ENCODE results near the gene RIPOR1. TPM values are rescaled to one million over a fixed set of nuclear protein-coding genes. Genes with fewer than 3 reads are reported as not detected.
A peak's percentile ranks its signal among the peaks of the same experiment; 100 is the strongest.

RIPOR1 gene
- total RNA-seq, 1 donor from 2014 or later = 76.1 TPM

DNA sequence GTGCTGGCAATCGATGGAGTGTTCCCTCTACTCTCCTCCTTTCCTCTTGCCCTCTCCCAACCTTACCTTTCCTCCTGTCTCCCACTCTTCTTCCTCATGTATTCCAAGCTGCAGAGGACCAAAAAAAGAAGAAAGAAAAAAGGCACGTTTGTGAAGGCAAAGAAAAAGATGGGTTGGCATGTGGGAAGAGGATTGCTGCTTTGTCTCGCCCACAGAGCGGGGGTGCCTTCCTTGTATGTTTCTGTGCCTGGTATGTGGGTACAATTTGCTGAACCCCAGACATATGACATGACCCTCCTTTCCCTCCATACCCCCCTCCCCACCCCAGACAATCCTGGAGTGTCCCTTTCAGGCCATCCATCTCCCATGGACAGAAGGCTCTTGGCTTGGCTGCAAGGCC lies 20.6 kb downstream of the RIPOR1 start:
- intact Hi-C loops (cut with micrococcal nuclease) = no loop called here
- ATAC-seq (no peak), DNase-seq (no peak)

- intact Hi-C loops (cut with micrococcal nuclease) = no loop called here
- no peak for DNase-seq
- ATAC-seq = no peak
Measured at GRCh38 chr16:67549936-67550335, 21.3 kb downstream of the RIPOR1 start.

- intact Hi-C loops (cut with micrococcal nuclease) = no loop called here
- no peak for ATAC-seq
- DNase-seq = no peak
Measured at GRCh38 chr16:67551091-67551490, 22.5 kb downstream of the RIPOR1 start.

DNA sequence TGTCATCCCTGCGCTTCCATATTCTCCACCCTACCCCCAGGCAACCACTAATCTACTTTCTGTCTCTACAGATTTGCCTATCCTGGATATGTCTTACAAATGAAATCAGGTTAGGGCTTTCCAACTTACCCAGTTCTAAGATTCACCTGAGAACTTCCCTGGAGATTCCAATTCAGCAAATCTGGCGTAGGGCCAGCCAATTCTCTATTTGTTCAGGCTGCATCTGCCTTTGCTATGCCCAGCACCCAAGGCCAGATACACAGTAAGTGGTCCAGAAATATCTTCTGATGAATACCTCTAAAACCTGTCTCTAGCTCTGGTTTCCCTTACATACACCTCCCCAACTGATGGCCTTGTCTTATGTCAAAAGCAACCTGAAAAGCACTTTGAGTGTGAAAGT lies 23.3 kb downstream of the RIPOR1 start:
- intact Hi-C loops (cut with micrococcal nuclease) = no loop called here
- peak; percentile 7 for ATAC-seq
- DNase-seq = no peak

GRCh38 chr16:67552476-67552875 lies 23.8 kb downstream of the RIPOR1 start:
- intact Hi-C loops (cut with micrococcal nuclease) = no loop called here
- ATAC-seq (peak; percentile 62), DNase-seq (peak; percentile 46)

- DNase-seq (no peak), ATAC-seq (no peak)
- intact Hi-C loops (cut with micrococcal nuclease) = no loop called here
Measured at GRCh38 chr16:67555795-67556212, 27.2 kb downstream of the RIPOR1 start.

DNA sequence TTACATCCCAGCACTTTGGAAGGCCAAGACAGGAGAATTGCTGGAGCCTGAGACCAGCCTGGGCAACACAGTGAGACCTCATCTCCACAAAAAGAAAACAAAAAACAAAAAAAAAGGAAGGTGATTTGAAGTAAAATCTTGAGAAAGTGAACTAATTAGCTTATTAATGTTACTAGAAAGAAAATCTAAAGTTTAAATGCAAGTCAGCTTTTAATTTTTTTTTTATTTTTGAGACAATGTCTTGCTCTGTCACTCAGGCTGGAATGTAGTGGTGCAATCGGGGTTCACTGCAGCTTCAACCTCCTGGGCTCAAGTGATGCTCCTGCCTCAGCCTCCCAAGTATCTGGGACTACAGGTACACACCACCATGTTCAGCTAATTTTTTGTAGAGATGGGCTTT lies 30.2 kb downstream of the RIPOR1 start:
- intact Hi-C loops (cut with micrococcal nuclease) = no loop called here
- ATAC-seq (no peak), DNase-seq (no peak)

DNA sequence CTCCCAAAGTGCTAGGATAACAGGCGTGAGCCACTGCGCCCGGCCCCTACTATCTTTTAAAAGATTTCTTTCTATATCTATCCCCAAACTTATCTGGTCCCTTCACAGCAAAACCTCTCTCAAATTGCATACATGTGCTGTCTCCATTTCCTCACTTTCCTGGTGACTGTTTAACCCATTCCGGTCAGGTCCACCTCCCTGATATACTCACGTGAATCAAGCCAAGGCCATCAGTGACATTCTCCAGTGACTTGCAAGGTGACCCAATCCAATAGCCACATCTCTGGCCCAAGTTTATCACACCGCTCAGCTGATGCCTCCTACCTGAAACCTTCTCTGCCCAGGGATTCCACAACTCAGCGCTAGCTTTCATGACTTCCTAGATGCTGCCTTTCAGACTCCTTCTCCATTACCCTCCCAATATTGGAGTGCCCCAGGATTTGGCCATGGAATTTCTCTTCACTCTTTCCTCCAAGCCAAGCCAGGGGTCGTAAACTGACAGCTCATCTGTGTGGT lies 32.3 kb downstream of the RIPOR1 start:
- intact Hi-C loops (cut with micrococcal nuclease) = loop anchor here (5.0 kb wide), 1 partner anchor 106 kb away; the partner anchor contains the start of genes C16orf86 and ENKD1
- ATAC-seq = no peak

DNA sequence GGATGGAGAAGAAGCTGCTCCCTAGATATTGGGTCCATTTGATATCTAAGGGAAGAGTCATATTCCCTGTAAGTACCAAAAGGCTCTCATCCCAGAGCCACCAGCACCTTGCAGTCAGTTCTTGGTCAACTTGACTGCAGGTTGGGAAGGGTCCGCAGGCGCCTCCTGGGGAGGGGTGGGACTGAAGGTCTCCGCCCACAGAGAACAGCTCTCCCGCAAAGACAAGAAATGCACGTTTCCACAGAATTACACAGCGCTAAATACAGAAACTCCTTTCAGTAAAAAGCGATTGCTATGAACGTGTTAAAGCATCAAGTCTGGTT lies 32.8 kb downstream of the RIPOR1 start:
- no peak for DNase-seq
- ATAC-seq = no peak
- intact Hi-C loops (cut with micrococcal nuclease) = loop anchor here (5.0 kb wide), 1 partner anchor 106 kb away; the partner anchor contains the start of genes C16orf86 and ENKD1

More for the DNA sequence above, 32.3 kb downstream of the RIPOR1 start:
- no peak for DNase-seq

DNA sequence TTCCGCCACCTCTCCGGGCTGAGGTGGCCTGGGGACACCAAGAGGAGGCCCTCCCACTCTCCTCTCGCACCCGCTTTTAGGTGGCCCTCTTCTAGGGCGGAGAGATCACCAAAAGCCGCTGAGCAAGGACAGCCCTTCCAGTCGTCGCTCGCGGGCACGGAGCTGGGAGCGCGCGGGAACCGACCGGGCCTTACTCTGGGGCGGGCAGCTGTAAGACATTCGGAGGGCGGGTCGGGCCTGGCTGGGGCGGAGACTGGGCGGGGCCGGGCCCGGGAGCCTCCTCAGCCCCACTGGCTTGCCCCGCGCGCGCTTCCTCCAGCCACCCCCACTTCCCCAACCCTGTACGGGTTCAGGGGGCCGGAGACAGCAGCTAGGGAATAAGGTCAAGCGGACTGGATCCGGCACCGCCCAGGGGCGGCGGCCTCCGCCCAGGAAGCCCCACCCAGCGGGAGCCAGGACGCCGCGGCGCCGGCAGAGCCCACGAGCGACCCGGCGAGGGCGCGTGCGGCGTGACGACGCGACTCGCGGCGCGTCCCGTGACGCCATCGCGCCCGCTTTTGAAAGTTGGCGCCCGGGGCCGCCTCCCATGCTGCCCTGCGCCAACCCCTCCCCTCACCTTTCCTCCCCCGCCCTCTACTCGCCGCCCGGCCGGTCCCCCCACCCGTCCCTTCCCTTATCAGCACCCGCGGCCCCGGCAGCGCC lies 33.3 kb downstream of the RIPOR1 start:
- intact Hi-C loops (cut with micrococcal nuclease) = loop anchor here (5.0 kb wide), 1 partner anchor 105 kb away; the partner anchor contains the start of genes C16orf86 and ENKD1
- ATAC-seq (peak; percentile 89), DNase-seq (peak; percentile 98)

GRCh38 chr16:67562526-67562917 lies 33.9 kb downstream of the RIPOR1 start, which contains the start of gene CTCF:
Gene CTCF (plus strand): TSS chr16:67562526. CDS start chr16:67610833, 48,307 bp downstream.
- intact Hi-C loops (cut with micrococcal nuclease) = loop anchor here (5.0 kb wide), 1 partner anchor 105 kb away; the partner anchor contains the start of genes C16orf86 and ENKD1
- ATAC-seq = peak; percentile 65
- peak; percentile 92 for DNase-seq

- DNase-seq (peak; percentile 80), ATAC-seq (peak; percentile 26)
- intact Hi-C loops (cut with micrococcal nuclease) = loop anchor here (5.0 kb wide), 1 partner anchor 104 kb away; the partner anchor contains the start of genes C16orf86 and ENKD1
Measured at GRCh38 chr16:67562918-67563707, 34.5 kb downstream of the RIPOR1 start.

- intact Hi-C loops (cut with micrococcal nuclease) = loop anchor here (5.0 kb wide), 1 partner anchor 103 kb away; the partner anchor contains the start of genes C16orf86 and ENKD1
- DNase-seq (no peak), ATAC-seq (peak; percentile 1)
Measured at GRCh38 chr16:67563708-67564468, 35.3 kb downstream of the RIPOR1 start.

- ATAC-seq (no peak), DNase-seq (no peak)
- intact Hi-C loops (cut with micrococcal nuclease) = no loop called here
Measured at GRCh38 chr16:67565470-67566100, 37.0 kb downstream of the RIPOR1 start.

DNA sequence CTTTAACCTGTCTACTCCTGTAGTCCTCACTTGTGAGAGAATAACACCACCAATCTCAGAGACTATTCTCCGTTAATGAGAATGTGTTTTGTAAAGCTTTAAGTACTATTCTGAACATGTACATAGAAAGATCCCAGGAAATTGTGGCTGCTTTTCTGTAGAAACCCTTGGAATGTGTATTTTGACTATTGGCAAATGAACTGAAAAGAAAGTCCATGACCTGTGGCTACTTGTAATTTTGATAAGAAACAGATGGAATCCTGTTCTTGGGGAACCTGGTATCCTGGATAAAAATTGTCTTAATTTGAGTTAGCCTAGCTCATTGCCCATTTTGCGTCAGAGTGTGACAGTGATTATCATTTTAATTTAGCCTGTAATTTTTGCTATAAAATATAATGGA lies 42.8 kb downstream of the RIPOR1 start:
- intact Hi-C loops (cut with micrococcal nuclease) = no loop called here
- no peak for ATAC-seq

DNA sequence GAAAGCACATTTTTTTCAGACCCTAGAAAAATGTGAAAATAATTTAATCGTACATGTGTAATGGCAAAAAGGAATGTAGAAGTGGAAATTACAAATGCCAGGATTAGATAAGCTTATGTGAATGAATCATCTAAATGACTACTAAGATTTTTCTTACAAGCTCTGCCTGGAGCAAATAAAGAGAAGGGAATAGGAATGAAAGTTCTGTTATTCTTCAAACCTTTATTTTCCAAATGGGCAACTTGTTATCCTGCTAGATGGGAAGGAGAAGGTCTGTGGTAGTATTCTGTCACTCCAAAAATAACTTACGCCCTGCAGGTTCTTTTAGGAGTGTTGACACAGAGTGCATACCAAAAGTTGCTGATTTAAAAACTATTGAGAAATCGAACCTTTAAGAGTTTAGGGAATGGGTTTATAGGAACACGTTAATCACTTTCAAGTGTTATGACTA lies 43.4 kb downstream of the RIPOR1 start:
- ATAC-seq (no peak), DNase-seq (no peak)
- intact Hi-C loops (cut with micrococcal nuclease) = no loop called here

More for the DNA sequence above, 42.8 kb downstream of the RIPOR1 start:
- DNase-seq = no peak

- DNase-seq (no peak), ATAC-seq (no peak)
- intact Hi-C loops (cut with micrococcal nuclease) = no loop called here
Measured at GRCh38 chr16:67579686-67580085, 51.1 kb downstream of the RIPOR1 start.

- ATAC-seq = no peak
- no peak for DNase-seq
- intact Hi-C loops (cut with micrococcal nuclease) = no loop called here
Measured at GRCh38 chr16:67580202-67580601, 51.6 kb downstream of the RIPOR1 start.

- DNase-seq (no peak), ATAC-seq (no peak)
- intact Hi-C loops (cut with micrococcal nuclease) = no loop called here
Measured at GRCh38 chr16:67593288-67593687, 64.7 kb downstream of the RIPOR1 start.

All from left ventricle myocardium superior (tissue), 1 donor.